ENCODE data around the gene HDAC9.
A peak's percentile ranks its signal among the peaks of the same experiment; 100 is the strongest.

The HDAC9 gene

GRCh38 chr7:18939771-18940592 lies 444.4 kb downstream of the HDAC9 start:
- TF ChIP-seq ISL1 (CRISPR knock-in tag; IDR thresholded peaks at IDR 0.05) = peak; percentile 74
- TF ChIP-seq ZFP3 (CRISPR knock-in tag; IDR thresholded peaks at IDR 0.05) = no peak
- ATAC-seq = peak; percentile 87

GRCh38 chr7:18940593-18941134 lies 445.1 kb downstream of the HDAC9 start:
- no peak; the same call in 1 of the 3 replicates for ATAC-seq
- TF ChIP-seq, protein P1, sequence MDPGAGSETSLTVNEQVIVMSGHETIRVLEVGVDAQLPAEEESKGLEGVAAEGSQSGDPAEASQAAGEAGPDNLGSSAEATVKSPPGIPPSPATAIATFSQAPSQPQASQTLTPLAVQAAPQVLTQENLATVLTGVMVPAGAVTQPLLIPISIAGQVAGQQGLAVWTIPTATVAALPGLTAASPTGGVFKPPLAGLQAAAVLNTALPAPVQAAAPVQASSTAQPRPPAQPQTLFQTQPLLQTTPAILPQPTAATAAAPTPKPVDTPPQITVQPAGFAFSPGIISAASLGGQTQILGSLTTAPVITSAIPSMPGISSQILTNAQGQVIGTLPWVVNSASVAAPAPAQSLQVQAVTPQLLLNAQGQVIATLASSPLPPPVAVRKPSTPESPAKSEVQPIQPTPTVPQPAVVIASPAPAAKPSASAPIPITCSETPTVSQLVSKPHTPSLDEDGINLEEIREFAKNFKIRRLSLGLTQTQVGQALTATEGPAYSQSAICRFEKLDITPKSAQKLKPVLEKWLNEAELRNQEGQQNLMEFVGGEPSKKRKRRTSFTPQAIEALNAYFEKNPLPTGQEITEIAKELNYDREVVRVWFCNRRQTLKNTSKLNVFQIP (CRISPR knock-in tag; IDR thresholded peaks at IDR 0.05; ENCODE audit: borderline replicate concordance, low read depth) = no peak

- TF ChIP-seq ZFP3 (CRISPR knock-in tag; IDR thresholded peaks at IDR 0.05) (no peak), TSHZ2 (CRISPR knock-in tag; IDR thresholded peaks at IDR 0.05) (no peak), CSRNP3 (CRISPR knock-in tag; IDR thresholded peaks at IDR 0.05) (no peak), ZNF8 (CRISPR knock-in tag; IDR thresholded peaks at IDR 0.05) (no peak), ARNTL (CRISPR knock-in tag; IDR thresholded peaks at IDR 0.05; ENCODE audit: borderline replicate concordance, low read depth) (no peak), ZNF565 (CRISPR knock-in tag; conservative IDR thresholded peaks at IDR 0.05; ENCODE audit: low read depth) (no peak), CSDC2 (CRISPR knock-in tag; IDR thresholded peaks at IDR 0.05) (no peak), TCF4 (CRISPR knock-in tag; IDR thresholded peaks at IDR 0.05; ENCODE audit: borderline replicate concordance) (no peak), ISL1 (CRISPR knock-in tag; IDR thresholded peaks at IDR 0.05) (no peak), BACH2 (CRISPR knock-in tag; IDR thresholded peaks at IDR 0.05; ENCODE audit: borderline replicate concordance) (no peak), ZFP30 (CRISPR knock-in tag; IDR thresholded peaks at IDR 0.05) (no peak), ESRRG (CRISPR knock-in tag; IDR thresholded peaks at IDR 0.05) (no peak), PPARA (CRISPR knock-in tag; IDR thresholded peaks at IDR 0.05; ENCODE audit: borderline replicate concordance) (no peak), TOX (CRISPR knock-in tag; IDR thresholded peaks at IDR 0.05; ENCODE audit: borderline replicate concordance) (no peak)
- TF ChIP-seq, protein P2, sequence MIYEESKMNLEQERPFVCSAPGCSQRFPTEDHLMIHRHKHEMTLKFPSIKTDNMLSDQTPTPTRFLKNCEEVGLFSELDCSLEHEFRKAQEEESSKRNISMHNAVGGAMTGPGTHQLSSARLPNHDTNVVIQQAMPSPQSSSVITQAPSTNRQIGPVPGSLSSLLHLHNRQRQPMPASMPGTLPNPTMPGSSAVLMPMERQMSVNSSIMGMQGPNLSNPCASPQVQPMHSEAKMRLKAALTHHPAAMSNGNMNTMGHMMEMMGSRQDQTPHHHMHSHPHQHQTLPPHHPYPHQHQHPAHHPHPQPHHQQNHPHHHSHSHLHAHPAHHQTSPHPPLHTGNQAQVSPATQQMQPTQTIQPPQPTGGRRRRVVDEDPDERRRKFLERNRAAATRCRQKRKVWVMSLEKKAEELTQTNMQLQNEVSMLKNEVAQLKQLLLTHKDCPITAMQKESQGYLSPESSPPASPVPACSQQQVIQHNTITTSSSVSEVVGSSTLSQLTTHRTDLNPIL (CRISPR knock-in tag; IDR thresholded peaks at IDR 0.05; ENCODE audit: low read depth) = no peak
- ATAC-seq = no peak
Observed at GRCh38 chr7:18941207-18941606, 445.7 kb downstream of the HDAC9 start.

DNA sequence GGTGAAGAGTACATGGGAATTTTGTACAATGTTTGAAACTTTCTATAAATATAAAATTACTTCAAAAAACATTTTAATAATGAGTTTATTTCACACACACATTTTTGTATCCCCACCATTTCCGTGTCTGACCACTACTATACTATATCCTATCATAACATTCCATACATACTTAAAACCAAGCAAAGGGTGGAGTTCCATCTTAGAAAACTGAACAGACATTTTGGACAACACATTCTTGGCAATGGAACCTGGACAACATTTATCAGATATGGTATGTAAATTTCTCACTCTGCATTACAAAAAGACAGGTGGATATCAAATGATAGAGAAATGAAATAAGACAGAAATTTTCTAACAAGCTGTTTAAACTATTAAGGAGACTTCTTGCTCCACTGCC lies 453.0 kb downstream of the HDAC9 start:
- no peak for ATAC-seq
- TF ChIP-seq ISL1 (CRISPR knock-in tag; IDR thresholded peaks at IDR 0.05) = peak; percentile 65
- no peak for TF ChIP-seq PPARA (CRISPR knock-in tag; IDR thresholded peaks at IDR 0.05; ENCODE audit: borderline replicate concordance)
- peak; percentile 16; the same call in 1 of the 2 replicates for TF ChIP-seq TOX (CRISPR knock-in tag; IDR thresholded peaks at IDR 0.05; ENCODE audit: borderline replicate concordance)

- no peak for ATAC-seq
- TF ChIP-seq TOX (CRISPR knock-in tag; IDR thresholded peaks at IDR 0.05; ENCODE audit: borderline replicate concordance) (no peak), PPARA (CRISPR knock-in tag; IDR thresholded peaks at IDR 0.05; ENCODE audit: borderline replicate concordance) (no peak), BACH2 (CRISPR knock-in tag; IDR thresholded peaks at IDR 0.05; ENCODE audit: borderline replicate concordance) (no peak), ZFP30 (CRISPR knock-in tag; IDR thresholded peaks at IDR 0.05) (no peak), CSRNP3 (CRISPR knock-in tag; IDR thresholded peaks at IDR 0.05) (no peak), TCF4 (CRISPR knock-in tag; IDR thresholded peaks at IDR 0.05; ENCODE audit: borderline replicate concordance) (no peak), ARNTL (CRISPR knock-in tag; IDR thresholded peaks at IDR 0.05; ENCODE audit: borderline replicate concordance, low read depth) (no peak), ISL1 (CRISPR knock-in tag; IDR thresholded peaks at IDR 0.05) (no peak), GLIS3 (CRISPR knock-in tag; IDR thresholded peaks at IDR 0.05) (no peak), ZC3H10 (CRISPR knock-in tag; IDR thresholded peaks at IDR 0.05) (no peak), SNAI2 (CRISPR knock-in tag; IDR thresholded peaks at IDR 0.05) (no peak)
- TF ChIP-seq, protein P1 (CRISPR knock-in tag; IDR thresholded peaks at IDR 0.05; ENCODE audit: borderline replicate concordance, low read depth) = no peak
Observed at GRCh38 chr7:18952846-18953245, 457.3 kb downstream of the HDAC9 start.

All from SK-N-SH treated with all-trans-retinoic acid at 6 μM for 48 hours (cell line).